ENCODE measurements around the gene SPIB.

SPIB gene

DNA sequence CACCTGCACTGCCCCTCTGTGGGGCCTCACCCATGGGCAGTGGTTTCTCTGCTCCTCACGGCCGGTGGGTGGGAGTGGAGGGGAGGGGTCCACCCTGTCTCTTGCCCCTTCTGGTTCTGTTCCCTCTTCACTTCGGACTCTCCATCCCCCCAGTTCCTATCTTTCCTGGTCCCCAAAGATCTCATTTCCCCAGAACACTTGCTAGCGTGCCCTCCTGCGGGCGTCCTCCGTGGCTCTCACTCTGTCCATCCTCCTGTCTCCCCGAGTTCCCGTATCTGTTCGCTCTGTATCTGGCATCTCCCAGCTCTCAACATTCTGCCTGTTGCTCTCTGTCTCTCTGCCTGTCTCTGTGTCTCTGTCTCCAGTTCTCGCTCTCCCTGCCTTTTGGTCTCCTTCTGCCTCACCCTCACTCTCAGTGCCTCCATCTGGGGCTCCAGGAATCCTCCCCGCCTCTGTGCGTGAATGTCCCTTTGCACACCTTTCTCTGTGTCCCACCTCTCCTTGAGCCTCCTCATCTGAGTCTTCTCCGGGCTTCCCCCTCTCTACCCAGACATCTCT, 363 bp downstream of the SPIB start:
- no peak for DNase-seq (ENCODE audit: low spot score)

DNA sequence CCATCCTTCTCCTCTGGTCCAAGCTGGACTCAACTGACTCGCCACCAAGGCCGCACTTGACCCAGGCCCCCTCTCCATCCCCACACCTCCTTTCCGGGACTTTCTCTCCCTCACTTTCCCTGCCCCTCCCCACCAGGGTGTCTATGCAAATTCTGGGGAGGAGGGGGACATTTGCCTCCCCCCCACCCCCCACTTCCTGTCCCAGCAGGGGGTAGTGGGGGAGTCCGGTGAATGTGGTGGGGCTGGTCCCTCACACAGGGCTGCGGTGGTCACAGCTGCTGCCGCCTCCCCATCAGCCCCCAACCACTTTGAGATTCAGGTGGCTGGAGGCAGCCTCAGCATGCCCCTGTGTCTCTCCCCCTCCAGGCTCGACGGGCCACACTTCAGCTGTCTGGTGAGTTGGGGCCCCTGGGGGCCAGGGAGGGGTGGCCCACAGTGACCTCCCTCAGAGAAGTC, 870 bp downstream of the SPIB start:
- no peak for DNase-seq (ENCODE audit: low spot score)

DNA sequence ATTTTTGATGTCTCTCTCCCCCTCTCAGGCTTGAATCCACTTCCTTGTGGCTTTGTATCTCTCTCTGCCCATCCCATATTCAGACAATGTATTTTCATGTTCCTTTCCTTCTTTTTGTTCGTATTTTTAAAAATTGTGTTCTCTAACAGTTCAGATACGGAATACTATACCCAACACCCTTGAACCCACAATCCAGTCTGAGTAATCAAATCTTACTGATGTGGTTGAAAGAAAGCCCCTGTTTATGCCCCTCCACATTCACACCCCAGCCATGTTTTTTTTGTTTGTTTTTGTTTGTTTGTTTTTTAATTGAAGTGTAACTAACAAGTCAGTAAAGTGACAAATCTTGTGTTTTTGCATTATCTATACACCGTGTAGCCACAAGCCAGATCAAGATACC, 1.4 kb downstream of the SPIB start:
- DNase-seq (ENCODE audit: low spot score), result no peak

DNA sequence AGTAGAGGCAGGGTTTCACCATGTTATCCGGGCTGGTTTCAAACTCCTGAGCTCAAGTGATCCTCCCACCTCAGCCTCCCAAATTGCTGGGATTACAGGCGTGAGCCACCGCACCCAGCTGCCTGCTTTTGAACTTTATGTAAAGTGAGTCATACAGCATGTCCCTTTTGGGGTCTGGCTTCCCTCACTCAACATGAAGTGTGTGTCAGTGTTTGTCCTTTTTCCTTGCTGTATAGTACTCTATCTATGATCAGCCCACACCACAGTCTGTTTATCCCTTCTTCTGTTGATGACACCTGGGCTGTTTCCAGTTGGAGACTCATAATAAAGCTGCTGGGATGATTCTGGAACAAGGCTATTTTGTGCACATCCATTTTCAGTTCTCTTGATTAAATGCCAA, 2.1 kb downstream of the SPIB start:
- DNase-seq (ENCODE audit: low spot score), result no peak

DNA sequence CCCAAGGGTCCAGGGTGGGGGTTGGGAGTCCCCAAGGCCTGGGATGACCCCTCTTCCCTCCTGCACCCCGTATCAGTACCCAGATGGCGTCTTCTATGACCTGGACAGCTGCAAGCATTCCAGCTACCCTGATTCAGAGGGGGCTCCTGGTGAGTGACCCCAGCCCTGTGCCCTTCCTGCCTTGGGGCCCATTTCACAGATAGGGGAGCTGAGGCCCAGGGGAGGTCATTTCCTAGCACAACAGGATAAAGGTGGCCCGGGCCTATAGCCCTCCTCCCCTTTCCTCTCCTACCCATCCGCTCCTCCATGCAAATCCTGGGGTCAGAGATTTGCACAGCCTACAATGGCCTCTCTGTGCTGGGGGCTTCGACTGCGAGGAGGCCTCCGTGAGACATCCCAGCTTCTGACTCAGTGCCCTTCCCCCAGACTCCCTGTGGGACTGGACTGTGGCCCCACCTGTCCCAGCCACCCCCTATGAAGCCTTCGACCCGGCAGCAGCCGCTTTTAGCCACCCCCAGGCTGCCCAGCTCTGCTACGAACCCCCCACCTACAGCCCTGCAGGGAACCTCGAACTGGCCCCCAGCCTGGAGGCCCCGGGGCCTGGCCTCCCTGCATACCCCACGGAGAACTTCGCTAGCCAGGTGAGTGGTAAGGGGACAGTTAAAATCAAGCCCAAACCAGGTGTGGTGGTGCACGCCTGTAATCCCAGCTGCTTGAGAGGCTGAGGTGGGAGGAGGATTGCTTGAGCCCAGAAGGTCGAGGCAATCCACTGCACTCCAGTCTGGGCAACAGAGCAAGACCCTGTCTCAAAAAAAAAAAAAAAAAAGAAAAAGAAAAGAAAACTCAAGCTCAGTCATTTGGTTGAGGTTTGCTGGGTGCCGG, 3.9 kb downstream of the SPIB start:
- DNase-seq (ENCODE audit: low spot score), result no peak

DNA sequence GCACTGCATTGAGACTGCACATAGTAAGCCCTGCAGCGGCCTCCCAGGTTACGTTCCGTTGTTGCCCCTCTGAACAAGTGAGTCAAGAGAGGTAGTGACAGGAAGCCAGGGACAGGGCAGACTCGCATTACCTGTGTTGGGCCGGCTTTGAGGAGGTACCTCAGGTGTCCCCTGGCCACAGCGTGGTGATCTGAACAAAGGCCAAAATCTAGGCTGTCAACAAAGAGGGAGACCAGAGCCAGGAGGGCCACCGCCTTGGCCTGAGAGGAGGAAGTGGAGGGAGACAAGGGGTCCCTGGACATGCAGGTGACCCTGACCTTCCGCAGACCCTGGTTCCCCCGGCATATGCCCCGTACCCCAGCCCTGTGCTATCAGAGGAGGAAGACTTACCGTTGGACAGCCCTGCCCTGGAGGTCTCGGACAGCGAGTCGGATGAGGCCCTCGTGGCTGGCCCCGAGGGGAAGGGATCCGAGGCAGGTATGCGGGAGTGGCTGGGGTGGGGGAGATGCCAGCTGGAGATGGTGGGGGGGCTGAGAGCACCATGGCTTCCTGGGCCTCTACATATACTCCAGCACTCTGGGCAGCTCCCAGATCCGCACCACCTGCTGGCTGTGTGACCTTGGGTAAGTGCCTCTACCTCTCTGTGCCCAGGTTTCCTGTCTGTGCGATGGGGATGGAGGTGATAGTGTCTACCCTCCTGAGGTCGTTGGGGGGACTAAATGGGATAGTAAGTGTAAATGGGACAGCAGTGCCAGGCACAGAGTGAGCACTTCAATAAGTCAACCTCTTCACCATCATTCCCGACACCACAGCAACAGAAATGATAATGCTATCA, 4.8 kb downstream of the SPIB start:
- no peak for DNase-seq (ENCODE audit: low spot score)

DNA sequence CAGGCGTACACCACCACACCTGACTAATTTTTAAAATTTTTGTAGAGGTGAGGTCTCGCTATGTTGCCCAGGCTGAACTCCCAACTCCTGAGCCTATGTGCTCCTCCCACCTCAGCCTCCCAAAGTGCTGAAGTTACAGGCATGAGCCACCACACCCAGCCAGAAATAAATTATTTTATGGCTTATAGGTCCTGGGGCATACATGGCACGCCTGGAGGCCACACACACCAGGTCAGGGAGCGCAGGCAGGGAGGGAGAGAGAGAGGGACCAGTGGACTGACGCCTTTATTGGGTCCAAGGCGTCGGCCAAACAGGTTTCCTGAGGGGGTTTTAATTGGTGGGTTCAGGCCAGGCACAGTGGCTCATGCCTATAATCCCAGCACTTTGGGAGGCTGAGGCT, 6.8 kb downstream of the SPIB start:
- DNase-seq (ENCODE audit: low spot score), result no peak

DNA sequence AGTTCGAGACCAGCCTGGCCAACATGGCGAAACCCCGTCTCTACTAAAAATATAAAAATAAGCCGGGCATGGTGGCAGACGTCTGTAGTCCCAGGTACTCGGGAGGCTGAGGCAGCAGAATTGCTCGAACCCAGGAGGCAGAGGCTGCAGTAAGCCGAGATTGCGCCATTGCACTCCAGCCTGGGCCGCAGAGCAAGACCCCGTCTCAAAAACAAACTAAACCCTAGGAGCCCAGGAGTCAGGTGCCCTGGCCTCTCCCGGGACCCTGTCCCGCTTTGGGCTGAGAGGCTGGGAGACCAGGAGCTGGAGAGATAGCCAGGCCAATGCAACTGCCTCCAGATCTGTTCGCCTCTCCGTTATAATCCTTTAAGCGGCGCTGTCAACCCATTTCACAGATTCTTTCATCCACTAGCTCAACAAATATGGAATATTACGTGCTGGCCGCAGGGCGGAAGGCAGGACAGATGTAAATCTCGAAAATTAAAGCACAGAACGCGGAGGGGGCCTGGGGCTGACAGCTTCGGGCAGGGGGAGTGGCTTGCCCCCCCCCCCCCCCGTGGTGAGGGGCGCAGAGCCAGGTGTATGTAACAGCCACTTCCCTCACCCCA, 8.7 kb downstream of the SPIB start:
- no peak for DNase-seq (ENCODE audit: low spot score)

DNA sequence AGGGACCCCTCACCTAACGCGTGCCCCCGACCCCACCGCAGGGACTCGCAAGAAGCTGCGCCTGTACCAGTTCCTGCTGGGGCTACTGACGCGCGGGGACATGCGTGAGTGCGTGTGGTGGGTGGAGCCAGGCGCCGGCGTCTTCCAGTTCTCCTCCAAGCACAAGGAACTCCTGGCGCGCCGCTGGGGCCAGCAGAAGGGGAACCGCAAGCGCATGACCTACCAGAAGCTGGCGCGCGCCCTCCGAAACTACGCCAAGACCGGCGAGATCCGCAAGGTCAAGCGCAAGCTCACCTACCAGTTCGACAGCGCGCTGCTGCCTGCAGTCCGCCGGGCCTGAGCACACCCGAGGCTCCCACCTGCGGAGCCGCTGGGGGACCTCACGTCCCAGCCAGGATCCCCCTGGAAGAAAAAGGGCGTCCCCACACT, 9.3 kb downstream of the SPIB start:
- DNase-seq (ENCODE audit: low spot score), result peak; percentile 73

DNA sequence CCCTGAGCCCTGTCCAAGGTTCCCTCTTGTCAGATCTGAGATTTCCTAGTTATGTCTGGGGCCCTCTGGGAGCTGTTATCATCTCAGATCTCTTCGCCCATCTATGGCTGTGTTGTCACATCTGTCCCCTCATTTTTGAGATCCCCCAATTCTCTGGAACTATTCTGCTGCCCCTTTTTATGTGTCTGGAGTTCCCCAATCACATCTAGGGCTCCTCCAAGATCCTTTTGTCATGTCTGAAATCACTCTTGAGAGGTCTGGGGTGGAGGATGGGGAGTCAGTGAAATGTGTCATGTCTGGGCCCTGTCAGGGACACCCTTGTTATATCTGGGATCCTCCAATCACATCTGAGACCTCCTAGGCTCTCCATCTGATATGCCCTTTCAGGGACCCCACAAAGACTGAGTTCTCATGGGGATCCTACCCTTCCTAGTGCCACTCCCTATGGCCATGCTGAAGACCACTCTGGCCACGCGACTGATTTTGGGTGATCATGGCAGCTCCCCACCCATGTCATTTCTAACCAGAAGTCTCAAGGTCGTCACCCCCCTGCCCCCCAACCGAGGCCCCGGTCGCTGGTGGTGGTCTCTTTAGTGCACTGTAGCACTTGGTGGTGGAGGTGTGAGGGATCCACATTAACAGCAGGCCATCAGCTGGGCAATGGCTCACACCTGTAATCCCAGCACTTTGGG, 10.2 kb downstream of the SPIB start:
- DNase-seq (ENCODE audit: low spot score), result no peak

DNA sequence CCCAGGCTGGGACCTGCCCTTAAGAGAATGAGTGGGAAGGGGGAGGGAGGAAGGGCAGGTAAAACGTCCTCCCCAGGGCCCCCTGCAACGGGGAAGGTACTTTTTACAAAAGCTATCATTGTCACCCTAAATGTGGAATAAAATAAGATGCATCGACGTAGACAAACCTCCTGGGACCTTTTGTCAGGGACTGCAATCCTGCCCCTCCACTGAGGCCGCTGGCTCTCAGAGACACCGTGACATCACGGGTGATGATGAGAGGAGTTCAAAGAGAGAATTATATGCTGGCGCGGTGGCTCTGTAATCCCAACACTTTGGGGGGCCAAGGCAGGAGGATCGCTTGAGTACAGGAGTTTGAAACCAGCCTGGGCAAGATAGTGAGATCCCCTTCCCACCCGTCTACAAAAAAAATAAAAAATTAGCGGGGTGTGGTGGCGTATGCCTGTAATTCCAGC, 12.2 kb downstream of the SPIB start:
- no peak for DNase-seq (ENCODE audit: low spot score)

DNA sequence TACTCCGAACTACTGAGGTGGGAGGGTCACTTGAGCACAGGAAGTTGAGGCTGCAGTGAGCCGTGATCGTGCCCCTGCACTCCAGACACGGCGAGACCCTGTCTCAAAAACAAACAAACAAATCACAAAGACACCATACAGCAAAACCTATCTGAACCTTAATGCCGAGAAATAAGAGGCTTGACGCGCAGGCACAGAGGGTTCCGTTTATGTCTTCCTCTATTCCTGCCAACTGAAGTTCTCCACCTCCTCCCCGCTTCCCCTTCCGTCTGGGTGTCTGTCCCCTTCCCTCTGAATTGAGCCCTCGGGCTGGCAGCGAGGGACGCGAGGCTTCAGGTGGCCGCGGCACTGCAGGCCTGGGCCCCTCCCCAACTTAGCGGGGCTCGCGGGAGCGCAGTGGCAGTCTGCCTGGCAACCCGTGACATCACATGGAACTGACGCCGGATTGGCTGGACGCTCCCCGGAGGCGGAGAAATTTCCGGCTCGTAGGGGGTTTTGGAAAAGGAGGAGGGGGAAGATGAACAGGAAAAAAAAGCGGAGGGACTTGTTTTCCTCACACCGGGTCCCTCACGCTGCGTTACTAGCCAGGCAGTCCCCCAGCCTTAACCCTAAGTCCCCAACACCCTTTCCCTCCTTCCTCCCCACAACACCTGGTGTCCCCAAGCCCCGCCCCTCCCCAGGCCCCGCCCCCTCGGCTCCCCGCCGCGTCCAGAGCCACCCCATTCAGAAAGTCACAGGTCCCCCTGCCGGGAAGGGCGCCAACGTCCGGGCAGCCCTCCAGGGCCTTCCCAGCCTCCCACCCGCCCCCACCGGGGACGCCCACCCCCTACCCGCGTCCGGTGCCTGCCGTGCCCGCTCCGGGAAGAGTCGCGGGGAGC, 12.8 kb downstream of the SPIB start:
- peak; percentile 96 for DNase-seq (ENCODE audit: low spot score)

DNA sequence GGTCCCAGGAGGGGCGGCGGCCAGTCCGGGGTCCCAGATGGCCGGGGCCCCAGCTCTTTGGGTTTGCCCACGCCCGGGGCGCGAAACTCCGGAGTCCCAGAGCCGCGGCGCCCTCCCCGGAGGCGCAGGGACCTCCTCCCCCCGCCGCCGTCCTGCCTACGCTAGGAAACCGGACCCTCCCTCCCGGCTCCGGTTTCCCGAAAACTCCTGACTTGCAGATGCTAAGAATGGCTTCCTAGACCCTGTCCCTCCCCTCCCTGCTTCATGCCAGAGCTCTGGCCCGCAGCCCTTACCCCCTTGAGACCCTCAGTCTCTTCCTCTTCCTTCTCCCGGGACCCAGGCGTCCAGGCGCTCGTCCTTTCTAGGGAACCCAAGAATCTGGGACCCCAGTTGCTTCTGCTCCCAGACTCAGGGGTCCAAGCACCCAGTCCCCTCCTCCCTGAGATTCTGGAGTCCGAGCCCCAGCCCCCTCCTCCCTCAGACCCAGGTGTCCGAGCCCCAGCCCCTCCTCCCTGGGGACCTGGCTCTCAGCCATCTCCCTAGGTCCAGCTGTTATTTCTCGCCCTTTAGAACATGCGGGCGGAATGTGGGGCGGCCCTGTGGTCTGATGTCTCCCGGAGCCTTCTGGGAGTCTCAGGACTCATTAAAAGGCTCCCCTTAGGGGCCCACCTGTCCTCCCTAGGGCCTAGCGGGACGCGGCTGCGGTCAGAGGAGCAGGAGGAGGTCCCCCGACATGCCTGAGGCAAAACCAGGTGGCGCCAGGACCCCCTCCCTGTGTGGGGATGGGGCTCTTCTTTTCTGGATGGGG, 13.7 kb downstream of the SPIB start, which contains the start of gene MYBPC2:
TSS of gene MYBPC2 (plus strand) at position 672 of the 808 bp plus-strand sequence. CDS start at position 734, 62 bp downstream.
- DNase-seq (ENCODE audit: low spot score), result peak; percentile 67

DNA sequence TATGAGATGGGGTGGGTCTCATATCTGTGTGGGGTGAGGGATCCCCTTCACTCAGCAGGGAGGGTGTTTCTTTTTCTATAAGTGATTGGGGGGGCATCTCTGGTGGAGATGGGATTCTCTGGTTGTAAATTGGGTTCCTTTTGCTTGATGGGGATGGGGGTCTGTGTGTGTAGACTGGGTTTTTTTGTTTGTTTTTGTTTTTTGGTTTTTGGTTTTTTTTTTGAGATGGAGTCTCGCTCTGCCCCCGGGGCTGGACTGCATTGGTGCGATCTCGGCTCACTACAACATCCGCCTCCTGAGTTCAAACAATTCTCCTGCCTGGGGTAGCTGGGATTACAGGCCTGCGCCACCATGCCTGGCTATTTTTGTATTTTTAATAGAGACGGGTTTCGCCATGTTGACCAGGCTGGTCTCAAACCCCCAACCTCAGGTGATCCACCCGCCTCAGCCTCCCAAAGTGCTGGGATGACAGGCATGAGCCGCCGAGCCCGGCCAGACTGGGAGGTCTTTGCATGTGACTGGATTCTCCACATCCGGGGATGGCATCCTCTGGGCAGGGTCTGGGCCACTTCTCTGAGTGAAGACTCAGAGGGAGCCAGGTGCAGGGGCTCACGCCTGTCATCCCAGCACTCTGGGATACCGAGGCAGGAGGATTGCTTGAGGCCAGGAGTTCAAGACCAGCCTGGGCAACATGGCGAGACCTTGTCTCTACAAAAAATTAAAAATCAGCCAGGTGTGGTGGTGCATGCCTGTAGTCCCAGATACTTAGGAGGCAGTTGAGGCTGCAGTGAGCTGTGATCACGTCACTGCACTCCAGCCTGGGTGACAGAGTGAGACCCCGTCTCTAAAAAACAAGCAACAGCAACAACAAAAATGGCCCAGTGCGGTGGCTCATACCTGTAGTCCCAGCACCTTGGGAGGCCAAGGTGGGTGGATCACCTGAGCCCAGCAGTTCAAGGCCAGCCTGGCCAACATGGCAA, 14.8 kb downstream of the SPIB start:
- no peak for DNase-seq (ENCODE audit: low spot score)

DNA sequence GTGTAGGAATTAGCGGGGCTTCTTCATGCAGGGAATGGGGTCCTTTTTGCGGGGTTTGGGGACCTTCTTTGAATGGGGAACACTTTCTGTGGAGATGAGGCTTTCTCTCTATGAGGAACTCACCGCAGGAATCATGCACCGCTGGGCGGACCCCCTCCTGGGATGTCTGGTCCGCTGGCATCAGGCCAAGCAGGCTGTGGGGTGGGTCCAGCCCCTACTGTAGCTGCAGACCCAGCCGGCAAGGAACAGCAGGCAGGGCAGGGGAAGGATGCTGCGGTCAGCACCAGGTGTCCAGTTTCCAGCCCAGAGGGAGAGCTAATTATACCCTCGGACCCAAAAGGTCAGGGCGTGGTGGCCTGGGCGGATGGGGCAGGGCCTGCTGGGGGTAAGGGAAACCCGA, 15.8 kb downstream of the SPIB start:
- no peak for DNase-seq (ENCODE audit: low spot score)

DNA sequence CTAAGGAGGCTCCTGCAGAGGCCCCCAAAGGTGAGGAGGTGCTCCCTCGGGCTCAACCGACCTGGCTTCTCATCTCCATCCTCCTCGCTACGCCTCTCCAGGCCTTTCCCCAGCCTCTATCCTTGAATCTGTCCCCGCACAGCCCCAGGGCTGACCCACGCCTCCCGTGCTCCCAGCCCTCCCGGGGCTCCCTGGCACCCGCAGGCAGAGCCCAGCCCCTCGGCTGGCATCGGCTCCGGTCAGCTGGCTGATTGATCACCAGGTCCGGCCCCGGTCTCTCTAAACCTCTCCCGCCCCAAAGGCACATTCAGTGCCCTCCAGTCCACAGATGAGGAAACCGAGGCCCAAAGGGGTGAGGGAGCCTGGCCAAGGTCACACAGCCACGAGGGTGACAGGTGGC, 16.5 kb downstream of the SPIB start:
- no peak for DNase-seq (ENCODE audit: low spot score)

DNA sequence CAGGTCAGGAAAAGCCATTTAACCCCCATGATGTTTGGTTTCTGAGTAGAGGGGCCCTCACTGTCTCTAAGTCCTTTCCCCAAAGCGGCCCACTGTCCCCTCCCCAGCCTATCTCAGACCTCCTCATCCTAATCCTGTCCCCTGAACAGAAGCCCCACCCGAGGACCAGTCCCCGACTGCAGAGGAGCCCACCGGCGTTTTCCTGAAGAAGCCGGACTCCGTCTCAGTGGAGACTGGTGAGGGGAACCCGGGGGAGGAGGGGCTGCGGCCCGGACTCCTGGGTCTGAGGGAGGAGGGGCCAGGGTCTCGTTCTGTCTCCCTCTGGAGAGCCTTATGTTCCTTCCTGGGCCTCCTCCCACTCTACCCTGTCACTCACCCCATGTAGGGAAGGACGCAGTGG, 16.9 kb downstream of the SPIB start:
- no peak for DNase-seq (ENCODE audit: low spot score)

DNA sequence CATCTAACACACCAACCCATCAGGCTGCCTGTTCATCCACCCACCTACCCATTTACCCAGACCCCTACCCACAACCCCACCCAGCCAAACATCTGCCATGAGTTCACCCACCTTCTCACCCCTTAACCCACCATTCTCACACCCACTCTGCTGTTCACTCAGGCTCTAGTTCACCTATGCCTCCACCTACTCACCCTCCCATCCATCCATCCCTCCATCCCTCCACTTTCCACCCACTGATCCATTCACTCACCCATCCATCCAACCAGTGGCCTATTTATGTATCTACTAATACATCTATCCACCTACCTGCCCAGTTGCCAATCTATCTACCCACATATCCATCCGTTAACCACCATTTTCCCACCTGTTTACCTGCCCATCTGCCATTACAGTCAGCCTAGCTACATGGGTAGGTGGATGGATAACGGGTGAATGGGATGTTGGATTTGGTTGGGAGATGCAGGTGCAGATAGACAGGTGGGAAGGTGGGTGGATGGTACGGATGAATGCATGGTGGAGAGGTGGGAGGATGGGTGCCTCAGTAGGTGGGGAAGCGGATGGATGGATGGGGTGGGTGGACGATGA, 19.2 kb downstream of the SPIB start:
- DNase-seq (ENCODE audit: low spot score), result no peak

All from ecto neural progenitor cell (in vitro differentiated cells).